Fibroblast of skin of back (primary cell): ENCODE measurements around the gene STX18.
"Not testable (repeated sequence)": the region's sequence is repeated elsewhere in the genome, so short reads cannot be mapped to it uniquely, and the experiment has no call there.

ENCODE experiments used
- DNase-seq: peaks from one replicate; pipeline ENCODE4 v3.0.0-alpha.2; 2013

Gene STX18

DNA sequence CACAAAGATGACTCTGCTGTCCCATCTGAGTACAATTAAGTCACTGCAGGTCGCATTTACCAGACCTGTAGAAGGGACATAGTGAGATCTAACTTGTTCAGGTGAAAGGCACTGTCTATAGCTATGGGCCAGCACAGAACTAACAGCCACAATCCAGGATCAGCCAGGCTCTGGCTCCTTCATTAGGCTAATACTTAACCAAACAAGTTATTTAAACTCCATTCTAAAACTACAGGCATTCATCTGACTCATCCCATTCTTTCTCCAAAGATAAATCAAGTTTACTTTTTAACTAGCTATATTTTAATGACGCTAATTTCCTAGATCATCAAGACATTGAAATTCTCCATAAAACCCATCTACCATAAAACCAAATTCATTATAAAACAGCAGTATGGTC is 62.5 kb downstream of the STX18 start:
- no peak for DNase-seq

GRCh38 chr4:4477796-4478195 is 64.1 kb downstream of the STX18 start:
- DNase-seq = no peak

DNA sequence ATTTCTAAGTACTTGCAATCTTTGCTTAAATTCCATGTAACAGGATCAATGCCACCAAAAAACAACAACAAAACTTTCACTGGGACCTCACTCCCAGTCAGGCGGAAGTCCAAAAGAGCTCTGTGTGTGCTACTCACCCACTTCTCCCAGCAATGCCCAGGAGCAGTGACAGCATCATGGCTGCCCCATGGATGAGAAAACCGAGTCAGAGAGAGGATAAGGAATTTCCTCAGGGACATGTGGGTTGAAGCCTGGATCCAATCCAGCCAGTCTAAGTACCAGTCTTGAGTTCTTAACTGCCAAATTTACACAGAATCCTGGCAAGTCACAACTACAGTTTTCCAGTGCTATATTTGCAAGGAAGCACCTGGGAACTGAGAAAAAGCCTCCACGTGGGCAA is 64.5 kb downstream of the STX18 start:
- DNase-seq = peak; percentile 53

DNA sequence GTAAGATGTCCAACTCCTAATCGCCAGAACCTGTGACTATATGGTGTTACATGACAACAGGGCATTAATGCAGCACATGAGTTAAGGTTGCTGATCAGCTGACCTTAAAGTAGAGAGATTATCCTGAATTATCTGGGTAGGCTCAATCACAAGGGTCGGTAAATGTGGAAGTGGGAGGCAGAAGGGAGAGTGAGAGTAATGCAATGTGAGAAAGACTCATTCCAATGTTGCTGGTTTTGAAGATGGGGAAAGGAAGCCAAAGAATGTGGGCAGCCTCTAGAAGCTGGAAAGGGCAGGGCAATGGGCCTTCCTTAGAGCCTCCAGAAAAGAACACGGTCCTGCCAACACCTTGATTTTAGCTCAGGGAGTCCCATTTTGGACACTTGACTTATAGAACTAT is 67.4 kb downstream of the STX18 start:
- DNase-seq = no peak

GRCh38 chr4:4472344-4472958 is 69.4 kb downstream of the STX18 start:
- no peak for DNase-seq

DNA sequence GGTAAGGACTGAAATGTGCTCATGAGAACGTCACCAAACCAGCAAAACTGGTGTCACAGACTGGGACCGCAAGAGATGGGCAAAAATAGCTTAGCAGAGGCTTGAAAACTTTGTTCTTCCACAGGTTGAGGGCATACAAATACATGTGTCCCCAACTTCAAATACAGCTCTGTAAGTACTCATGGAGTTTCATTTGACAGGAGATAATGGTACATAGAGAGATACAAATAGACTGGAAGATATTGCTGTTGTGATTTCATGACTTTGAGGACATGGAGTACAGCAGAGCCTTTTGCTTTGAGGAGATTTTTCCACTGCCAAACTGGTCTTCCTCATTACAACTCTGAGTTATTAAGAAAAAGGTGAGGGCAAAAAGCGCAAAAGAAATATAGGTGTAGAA is 70.7 kb downstream of the STX18 start:
- no peak for DNase-seq

GRCh38 chr4:4470208-4470607 is 71.6 kb downstream of the STX18 start:
- DNase-seq = peak; percentile 37

DNA sequence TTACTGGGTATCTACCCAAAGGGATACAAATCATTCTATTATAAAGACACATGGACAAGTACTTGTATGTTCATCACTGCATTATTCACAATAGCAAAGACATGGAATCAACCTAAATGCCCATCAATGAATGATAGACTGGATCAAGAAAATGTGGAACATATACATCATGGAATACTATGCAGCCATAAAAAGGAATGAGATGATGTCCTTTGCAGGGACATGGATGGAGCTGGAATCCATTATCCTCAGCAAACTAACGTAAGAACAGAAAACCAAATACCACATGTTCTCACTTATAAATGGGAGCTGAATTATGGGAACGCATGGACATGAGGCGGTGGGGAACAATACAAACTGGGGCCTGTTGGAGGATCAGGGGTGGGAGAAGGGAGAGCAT is 76.6 kb downstream of the STX18 start:
- DNase-seq = not testable (repeated sequence)

GRCh38 chr4:4462970-4463369 is 78.9 kb downstream of the STX18 start:
- peak; percentile 35 for DNase-seq

DNA sequence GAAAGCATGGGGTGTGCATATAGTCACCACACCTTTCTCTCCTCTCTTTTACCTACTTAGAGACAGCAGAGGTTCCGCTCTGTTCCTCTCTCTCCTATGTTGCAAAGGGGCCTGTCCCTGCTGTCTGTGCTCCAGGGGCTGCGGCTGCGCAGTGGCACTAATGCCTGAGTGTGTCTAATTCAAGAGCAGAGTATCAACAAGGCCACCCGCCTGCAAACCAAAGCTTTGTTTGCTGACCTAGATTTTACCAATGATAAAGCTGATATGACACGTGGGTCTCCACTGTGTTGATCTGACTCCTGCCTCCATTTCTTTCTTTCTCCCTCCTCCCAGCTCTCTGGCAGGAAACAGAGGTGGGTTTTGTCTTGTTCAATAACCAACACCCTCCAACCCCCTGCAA is 80.0 kb downstream of the STX18 start:
- no peak for DNase-seq

GRCh38 chr4:4461178-4461577 is 80.7 kb downstream of the STX18 start:
- no peak for DNase-seq

GRCh38 chr4:4460759-4461158 is 81.1 kb downstream of the STX18 start:
- no peak for DNase-seq

DNA sequence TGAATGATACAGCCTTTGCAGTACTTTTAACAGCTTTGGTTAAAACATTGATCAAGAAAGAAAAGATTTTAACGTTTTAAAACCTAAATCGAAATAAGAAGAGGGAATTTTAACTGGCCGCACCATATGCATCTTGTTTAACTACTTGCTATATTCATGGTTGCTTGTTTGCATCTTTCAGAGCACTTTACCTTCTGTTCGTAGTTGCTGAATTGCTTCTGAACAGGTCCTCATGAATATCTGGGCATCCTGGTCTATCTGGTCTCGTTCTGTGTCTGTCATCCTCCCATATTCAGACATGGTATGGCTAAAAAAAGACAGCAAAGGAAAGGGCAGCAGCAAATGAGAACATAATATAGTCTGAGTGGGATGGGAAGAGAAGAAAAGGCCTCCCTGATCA is 82.7 kb downstream of the STX18 start:
- DNase-seq = no peak

DNA sequence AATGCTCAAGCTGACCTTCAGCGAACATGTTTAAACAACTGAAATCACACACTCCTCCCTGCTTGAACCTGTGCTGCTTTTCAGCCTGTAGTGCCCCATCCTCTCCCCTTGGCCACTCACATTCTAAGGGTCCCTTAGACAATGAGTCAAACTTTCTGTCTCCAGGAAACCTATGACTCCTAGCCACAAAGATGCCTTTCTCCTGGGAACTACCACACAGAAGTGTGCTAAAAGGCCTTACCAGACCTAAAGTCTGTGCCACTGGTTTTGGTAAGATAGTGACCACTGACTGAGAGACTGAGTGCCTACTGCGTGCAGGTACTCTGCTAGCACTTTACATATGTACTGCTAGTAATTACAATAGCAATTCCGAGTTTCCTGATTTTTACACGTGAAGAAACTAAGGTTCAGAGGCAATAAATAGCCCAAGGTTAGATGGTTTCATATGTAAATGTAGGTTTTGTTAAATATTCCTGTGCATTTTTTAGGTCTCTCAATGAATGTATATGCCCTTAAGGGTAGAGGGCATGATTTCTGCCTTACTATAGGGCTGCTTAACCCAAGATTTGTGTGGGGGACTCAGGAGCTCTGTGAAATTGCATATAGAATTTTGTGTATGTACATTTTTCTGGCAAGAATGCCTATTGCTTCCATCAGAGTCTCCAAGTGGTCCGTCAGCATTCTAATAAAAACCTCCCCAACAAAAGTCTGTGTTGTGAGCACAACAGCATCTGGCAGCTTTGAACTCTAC is 83.9 kb downstream of the STX18 start:
- DNase-seq = peak; percentile 86

GRCh38 chr4:4456816-4457578 is 84.9 kb downstream of the STX18 start:
- no peak for DNase-seq

- peak; percentile 50 for DNase-seq
Observed at GRCh38 chr4:4456351-4456750, 85.5 kb downstream of the STX18 start.

DNA sequence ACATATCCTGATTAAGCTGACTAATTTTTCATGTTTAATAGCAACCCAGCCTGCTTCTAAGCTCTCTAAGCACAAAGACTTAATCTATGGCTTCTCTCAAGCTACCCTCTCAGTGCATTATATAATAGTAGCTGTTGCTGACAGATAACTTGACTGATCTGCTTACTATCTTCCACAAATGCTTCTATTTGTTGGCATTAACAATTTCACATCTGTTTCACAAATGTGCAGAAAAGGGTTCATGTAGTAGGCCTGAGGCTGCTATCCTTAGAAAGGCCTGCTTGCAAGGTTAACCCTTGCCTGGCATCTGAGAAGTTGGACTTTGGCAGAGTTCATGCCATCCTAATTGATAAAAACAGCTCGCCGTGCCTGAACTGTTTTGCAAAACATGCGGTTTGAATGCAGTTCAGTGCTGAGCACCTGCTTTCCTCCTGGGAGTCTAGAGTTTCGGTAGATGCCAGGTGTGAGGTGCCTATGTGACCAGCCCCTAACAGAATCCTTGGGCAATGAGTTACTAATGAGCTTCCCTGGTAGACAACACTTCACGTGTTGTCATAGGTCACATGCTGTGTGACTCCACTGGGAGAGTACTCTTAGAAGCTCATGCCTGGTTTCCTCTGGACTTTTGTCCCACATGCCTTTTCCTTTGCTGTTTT is 86.5 kb downstream of the STX18 start:
- no peak for DNase-seq

DNA sequence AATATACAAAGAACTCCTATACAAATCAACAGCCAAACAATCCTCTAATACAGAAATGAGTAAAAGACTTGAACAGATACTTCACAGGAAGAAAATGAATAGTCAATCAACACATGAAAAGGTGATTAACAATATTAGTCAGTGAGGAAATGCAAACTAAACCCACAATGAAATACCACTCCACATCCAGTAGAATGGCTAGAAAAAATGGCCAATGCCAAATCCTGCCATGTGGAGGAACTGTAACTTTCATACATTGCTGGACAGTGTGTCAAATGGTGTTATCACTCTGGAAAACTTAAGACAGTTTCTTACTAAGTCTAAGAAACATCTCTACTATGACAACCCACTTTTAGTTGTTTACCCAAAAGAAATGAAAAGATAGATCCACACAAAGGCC is 95.4 kb downstream of the STX18 start:
- peak; percentile 62 for DNase-seq

- DNase-seq = peak; percentile 61
Observed at GRCh38 chr4:4443821-4444220, 98.0 kb downstream of the STX18 start.

- no peak for DNase-seq
Observed at GRCh38 chr4:4440333-4441061, 101.4 kb downstream of the STX18 start.

GRCh38 chr4:4439782-4440181 is 102.1 kb downstream of the STX18 start:
- no peak for DNase-seq

- no peak for DNase-seq
Observed at GRCh38 chr4:4438891-4439290, 103.0 kb downstream of the STX18 start.
